Measurements from ENCODE around the gene ELMO2. TPM values are rescaled to one million over a fixed set of nuclear protein-coding genes. Genes with fewer than 3 reads are reported as not detected.

The ELMO2 gene
- total and polyA plus RNA-seq, 9 of the 15 experiments (the other 6 are each of a cell fraction or from before 2014, with no cell fraction given): 7.5 to 21.5 (median 15.9) TPM

DNA sequence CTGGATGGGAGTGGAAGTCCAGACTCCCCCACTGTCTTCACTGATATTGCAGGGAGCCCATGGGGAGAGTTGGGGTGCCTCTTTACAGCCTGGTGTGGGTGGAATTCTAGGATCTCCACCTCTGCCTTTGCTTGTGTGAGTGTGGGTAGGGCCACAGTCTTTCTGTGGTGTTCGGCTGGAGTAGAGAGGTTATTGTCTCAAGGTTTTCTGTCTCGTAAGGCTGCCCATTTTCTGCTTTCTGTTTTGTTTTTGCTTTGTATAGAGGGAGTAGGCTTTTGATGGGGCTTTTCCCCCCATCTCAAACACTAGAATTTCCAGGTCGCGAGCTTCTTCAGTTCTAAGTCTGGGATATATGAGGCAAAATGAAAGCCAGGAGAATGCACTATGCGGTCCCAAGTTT, 40.4 kb upstream of the ELMO2 start:
- H3K4me1 ChIP-seq (replicated peaks in 1 of 2; ENCODE audit: control insufficient read depth in 2 of 2, insufficient read depth in 2 of 2, low read length in 2 of 2): no peaks in the 10 kb centered on the region
- no peaks in the 10 kb centered on the region for H4K20me1 ChIP-seq (replicated peaks; ENCODE audit: control insufficient read depth, insufficient read depth, low read length)
- intact Hi-C loops (cut with micrococcal nuclease): no loop called here
- H3K4me3 ChIP-seq: no peak overlapping the region
- H3K9me1 ChIP-seq (ENCODE audit: control insufficient read depth, insufficient read depth, low read length): no peaks in the 10 kb centered on the region
- FAIRE-seq: no peak
- ChIA-PET CTCF (ENCODE audit: low intra/inter-chr PET ratio) (no interaction called here), POLR2A (no interaction called here)
- no peaks in the 10 kb centered on the region for H3K79me2 ChIP-seq (ENCODE audit: control insufficient read depth, insufficient read depth, low read length)
- no peak overlapping the region for H3K4me2 ChIP-seq (ENCODE audit: insufficient read depth, low read length)
- ATAC-seq: no peak
- no peak for DNase-seq (ENCODE audit: extremely low read depth in 1 of 4, low spot score in 3 of 4)
- in situ Hi-C loops (cut with MboI): no loop called here
- no TSS peak for BruUV-seq (replicated peaks)
- H3K27me3 ChIP-seq (ENCODE audit: control insufficient read depth in 2 of 2, insufficient read depth in 2 of 2, low read length in 2 of 2): peaks cover 0 to 10% of the 10 kb centered on the region in 2 experiments; a peak in 1 of 5 replicates
- H3K36me3 ChIP-seq (ENCODE audit: control insufficient read depth, insufficient read depth, low read length): no peaks in the 10 kb centered on the region
- no peak overlapping the region for H3K9ac ChIP-seq (ENCODE audit: insufficient read depth in 1 of 2, low read depth in 2 of 2, low read length in 2 of 2)
- H2AFZ ChIP-seq (ENCODE audit: low read depth, low read length): no peak overlapping the region
- 1% methylated on average over 5 of the region's 5 CpGs for WGBS (ENCODE audit: insufficient coverage, low coverage, missing lambda C conversion rate)
- no peaks in the 10 kb centered on the region for H3K9me3 ChIP-seq (replicated peaks; ENCODE audit: control insufficient read depth, insufficient read depth, low read depth, low read length)
- no peak overlapping the region for H3K27ac ChIP-seq (ENCODE audit: extremely low read depth, low read depth, low read length)
- TF ChIP-seq RUNX1 (IDR thresholded peaks at IDR 0.05; ENCODE audit: low read depth) (no peak), GATAD2A (IDR thresholded peaks at IDR 0.05) (no peak), RBM34 (IDR thresholded peaks at IDR 0.05; ENCODE audit: borderline replicate concordance, insufficient read depth, low read length) (no peak), MCM3 (IDR thresholded peaks at IDR 0.05) (no peak), KAT2B (IDR thresholded peaks at IDR 0.05; ENCODE audit: low read depth, low read length) (no peak), TGIF2 (CRISPR knock-in tag; IDR thresholded peaks at IDR 0.05) (no peak), SMC3 (conservative IDR thresholded peaks at IDR 0.05; ENCODE audit: insufficient read depth, low read depth, low read length) (no peak), NUFIP1 (IDR thresholded peaks at IDR 0.05; ENCODE audit: partially characterized antibody) (no peak), ZNF263 (CRISPR knock-in tag; IDR thresholded peaks at IDR 0.05; ENCODE audit: borderline replicate concordance) (no peak), ETV5 (CRISPR knock-in tag; IDR thresholded peaks at IDR 0.05; ENCODE audit: low read depth) (no peak), CEBPG (CRISPR knock-in tag; IDR thresholded peaks at IDR 0.05) (no peak), CEBPG (tag; conservative IDR thresholded peaks at IDR 0.05 in 1 of 2, IDR thresholded peaks at IDR 0.05 in 1 of 2) (no peak), ZNF212 (CRISPR knock-in tag; IDR thresholded peaks at IDR 0.05) (no peak), CHD4 (IDR thresholded peaks at IDR 0.05; ENCODE audit: insufficient read depth, insufficient replicate concordance, low read depth, low read length, poor library complexity, severe bottlenecking) (no peak)
- TF ChIP-seq, protein P1, sequence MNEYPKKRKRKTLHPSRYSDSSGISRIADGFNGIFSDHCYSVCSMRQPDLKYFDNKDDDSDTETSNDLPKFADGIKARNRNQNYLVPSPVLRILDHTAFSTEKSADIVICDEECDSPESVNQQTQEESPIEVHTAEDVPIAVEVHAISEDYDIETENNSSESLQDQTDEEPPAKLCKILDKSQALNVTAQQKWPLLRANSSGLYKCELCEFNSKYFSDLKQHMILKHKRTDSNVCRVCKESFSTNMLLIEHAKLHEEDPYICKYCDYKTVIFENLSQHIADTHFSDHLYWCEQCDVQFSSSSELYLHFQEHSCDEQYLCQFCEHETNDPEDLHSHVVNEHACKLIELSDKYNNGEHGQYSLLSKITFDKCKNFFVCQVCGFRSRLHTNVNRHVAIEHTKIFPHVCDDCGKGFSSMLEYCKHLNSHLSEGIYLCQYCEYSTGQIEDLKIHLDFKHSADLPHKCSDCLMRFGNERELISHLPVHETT (CRISPR knock-in tag; conservative IDR thresholded peaks at IDR 0.05 in 1 of 2, IDR thresholded peaks at IDR 0.05 in 1 of 2): no peak
- TF ChIP-seq, protein P2, sequence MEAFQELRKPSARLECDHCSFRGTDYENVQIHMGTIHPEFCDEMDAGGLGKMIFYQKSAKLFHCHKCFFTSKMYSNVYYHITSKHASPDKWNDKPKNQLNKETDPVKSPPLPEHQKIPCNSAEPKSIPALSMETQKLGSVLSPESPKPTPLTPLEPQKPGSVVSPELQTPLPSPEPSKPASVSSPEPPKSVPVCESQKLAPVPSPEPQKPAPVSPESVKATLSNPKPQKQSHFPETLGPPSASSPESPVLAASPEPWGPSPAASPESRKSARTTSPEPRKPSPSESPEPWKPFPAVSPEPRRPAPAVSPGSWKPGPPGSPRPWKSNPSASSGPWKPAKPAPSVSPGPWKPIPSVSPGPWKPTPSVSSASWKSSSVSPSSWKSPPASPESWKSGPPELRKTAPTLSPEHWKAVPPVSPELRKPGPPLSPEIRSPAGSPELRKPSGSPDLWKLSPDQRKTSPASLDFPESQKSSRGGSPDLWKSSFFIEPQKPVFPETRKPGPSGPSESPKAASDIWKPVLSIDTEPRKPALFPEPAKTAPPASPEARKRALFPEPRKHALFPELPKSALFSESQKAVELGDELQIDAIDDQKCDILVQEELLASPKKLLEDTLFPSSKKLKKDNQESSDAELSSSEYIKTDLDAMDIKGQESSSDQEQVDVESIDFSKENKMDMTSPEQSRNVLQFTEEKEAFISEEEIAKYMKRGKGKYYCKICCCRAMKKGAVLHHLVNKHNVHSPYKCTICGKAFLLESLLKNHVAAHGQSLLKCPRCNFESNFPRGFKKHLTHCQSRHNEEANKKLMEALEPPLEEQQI (IDR thresholded peaks at IDR 0.05): no peak
- TF ChIP-seq, protein P3, sequence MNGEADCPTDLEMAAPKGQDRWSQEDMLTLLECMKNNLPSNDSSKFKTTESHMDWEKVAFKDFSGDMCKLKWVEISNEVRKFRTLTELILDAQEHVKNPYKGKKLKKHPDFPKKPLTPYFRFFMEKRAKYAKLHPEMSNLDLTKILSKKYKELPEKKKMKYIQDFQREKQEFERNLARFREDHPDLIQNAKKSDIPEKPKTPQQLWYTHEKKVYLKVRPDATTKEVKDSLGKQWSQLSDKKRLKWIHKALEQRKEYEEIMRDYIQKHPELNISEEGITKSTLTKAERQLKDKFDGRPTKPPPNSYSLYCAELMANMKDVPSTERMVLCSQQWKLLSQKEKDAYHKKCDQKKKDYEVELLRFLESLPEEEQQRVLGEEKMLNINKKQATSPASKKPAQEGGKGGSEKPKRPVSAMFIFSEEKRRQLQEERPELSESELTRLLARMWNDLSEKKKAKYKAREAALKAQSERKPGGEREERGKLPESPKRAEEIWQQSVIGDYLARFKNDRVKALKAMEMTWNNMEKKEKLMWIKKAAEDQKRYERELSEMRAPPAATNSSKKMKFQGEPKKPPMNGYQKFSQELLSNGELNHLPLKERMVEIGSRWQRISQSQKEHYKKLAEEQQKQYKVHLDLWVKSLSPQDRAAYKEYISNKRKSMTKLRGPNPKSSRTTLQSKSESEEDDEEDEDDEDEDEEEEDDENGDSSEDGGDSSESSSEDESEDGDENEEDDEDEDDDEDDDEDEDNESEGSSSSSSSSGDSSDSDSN (IDR thresholded peaks at IDR 0.05; ENCODE audit: borderline replicate concordance in 1 of 2, low read depth in 2 of 2, low read length in 2 of 2): no peak
